ENCODE measurements around the gene HOXD1.
A peak's percentile ranks its signal among the peaks of the same experiment; 100 is the strongest.

Gene HOXD1

GRCh38 chr2:176178038-176178756 lies 10.3 kb upstream of the HOXD1 start:
- Histone ChIP-seq H3K4me3 (ENCODE audit: low read depth, low read length) (peak overlapping the region; percentile 57), H3K27me3 (ENCODE audit: control insufficient read depth, insufficient read depth, low read length) (peaks cover 100% of the 10 kb centered on the region), H3K4me1 (ENCODE audit: control insufficient read depth, insufficient read depth, low read length) (peaks cover 27% of the 10 kb centered on the region), H3K9ac (ENCODE audit: low read depth, low read length) (no peak overlapping the region), H3K9me3 (ENCODE audit: control insufficient read depth, insufficient read depth, low read length) (no peaks in the 10 kb centered on the region), H3K36me3 (ENCODE audit: control insufficient read depth, insufficient read depth, low read length) (no peaks in the 10 kb centered on the region), H3K27ac (ENCODE audit: low read depth, low read length) (no peak overlapping the region)

GRCh38 chr2:176178757-176179295 lies 9.6 kb upstream of the HOXD1 start:
- Histone ChIP-seq H3K9ac (ENCODE audit: low read depth, low read length) (no peak overlapping the region), H3K9me3 (ENCODE audit: control insufficient read depth, insufficient read depth, low read length) (no peaks in the 10 kb centered on the region), H3K4me1 (ENCODE audit: control insufficient read depth, insufficient read depth, low read length) (peaks cover 27% of the 10 kb centered on the region), H3K36me3 (ENCODE audit: control insufficient read depth, insufficient read depth, low read length) (no peaks in the 10 kb centered on the region), H3K27ac (ENCODE audit: low read depth, low read length) (no peak overlapping the region), H3K27me3 (ENCODE audit: control insufficient read depth, insufficient read depth, low read length) (peaks cover 100% of the 10 kb centered on the region), H3K4me3 (ENCODE audit: low read depth, low read length) (no peak overlapping the region; the same call in 1 of the 2 replicates)

DNA sequence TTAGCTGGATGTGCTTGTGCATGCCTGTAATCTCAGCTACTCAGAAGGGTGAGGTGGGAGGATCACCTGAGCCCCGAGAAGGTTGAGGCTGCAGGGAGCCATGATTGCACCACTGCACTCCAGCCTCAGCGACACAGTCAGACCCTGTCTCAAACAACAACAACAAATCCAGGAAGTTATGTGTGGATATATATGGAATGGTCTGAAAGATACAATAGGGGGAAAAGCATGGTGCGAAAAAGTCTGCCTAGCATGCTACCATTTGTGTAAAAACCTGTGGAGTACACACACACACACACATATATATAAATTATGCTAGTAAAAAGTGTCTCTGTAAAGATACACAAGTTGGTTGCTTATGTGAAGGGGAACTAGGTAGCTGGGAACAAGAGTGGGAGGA lies 6.9 kb upstream of the HOXD1 start:
- Histone ChIP-seq H3K4me1 (ENCODE audit: control insufficient read depth, insufficient read depth, low read length) (peaks cover 11% of the 10 kb centered on the region; the same call in 1 of the 2 replicates), H3K9ac (ENCODE audit: low read depth, low read length) (no peak overlapping the region), H3K9me3 (ENCODE audit: control insufficient read depth, insufficient read depth, low read length) (no peaks in the 10 kb centered on the region), H3K27ac (ENCODE audit: low read depth, low read length) (no peak overlapping the region), H3K27me3 (ENCODE audit: control insufficient read depth, insufficient read depth, low read length) (peaks cover 100% of the 10 kb centered on the region), H3K36me3 (ENCODE audit: control insufficient read depth, insufficient read depth, low read length) (no peaks in the 10 kb centered on the region), H3K4me3 (ENCODE audit: low read depth, low read length) (no peak overlapping the region)

- H3K9me3 ChIP-seq (ENCODE audit: control insufficient read depth, insufficient read depth, low read length) = no peaks in the 10 kb centered on the region
- H3K27me3 ChIP-seq (ENCODE audit: control insufficient read depth, insufficient read depth, low read length) = peaks cover 100% of the 10 kb centered on the region
- H3K4me1 ChIP-seq (ENCODE audit: control insufficient read depth, insufficient read depth, low read length) = peaks cover 18% of the 10 kb centered on the region
- H3K36me3 ChIP-seq (ENCODE audit: control insufficient read depth, insufficient read depth, low read length) = no peaks in the 10 kb centered on the region
- H3K9ac ChIP-seq (ENCODE audit: low read depth, low read length) = no peak overlapping the region
- H3K4me3 ChIP-seq (ENCODE audit: low read depth, low read length) = no peak overlapping the region
- H3K27ac ChIP-seq (ENCODE audit: low read depth, low read length) = no peak overlapping the region
These were observed 5.8 kb upstream of the HOXD1 start for GRCh38 chr2:176182671-176183070.

DNA sequence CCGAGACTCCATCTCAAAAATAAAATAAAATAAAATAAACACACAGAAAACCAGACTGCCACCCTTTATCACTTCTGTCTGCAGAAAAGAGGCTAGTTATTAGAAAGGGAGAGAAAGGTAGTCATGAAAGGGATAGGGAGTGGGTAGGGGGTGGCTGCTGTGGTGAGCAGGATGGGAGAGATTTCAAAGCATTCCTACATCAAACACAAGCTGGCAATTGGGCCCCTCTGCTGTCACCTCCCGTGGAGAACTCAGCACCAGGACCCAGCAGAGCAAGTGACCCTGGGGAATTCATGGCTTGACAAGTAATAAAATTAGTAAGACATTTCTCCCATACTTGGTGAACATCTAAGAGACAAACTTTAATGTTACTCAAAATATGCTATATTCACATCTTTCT lies 3.7 kb upstream of the HOXD1 start:
- Histone ChIP-seq H3K27ac (ENCODE audit: low read depth, low read length) (no peak overlapping the region), H3K9ac (ENCODE audit: low read depth, low read length) (no peak overlapping the region), H3K27me3 (ENCODE audit: control insufficient read depth, insufficient read depth, low read length) (peaks cover 100% of the 10 kb centered on the region), H3K4me1 (ENCODE audit: control insufficient read depth, insufficient read depth, low read length) (peaks cover 20% of the 10 kb centered on the region), H3K9me3 (ENCODE audit: control insufficient read depth, insufficient read depth, low read length) (no peaks in the 10 kb centered on the region), H3K4me3 (ENCODE audit: low read depth, low read length) (no peak overlapping the region), H3K36me3 (ENCODE audit: control insufficient read depth, insufficient read depth, low read length) (no peaks in the 10 kb centered on the region)

DNA sequence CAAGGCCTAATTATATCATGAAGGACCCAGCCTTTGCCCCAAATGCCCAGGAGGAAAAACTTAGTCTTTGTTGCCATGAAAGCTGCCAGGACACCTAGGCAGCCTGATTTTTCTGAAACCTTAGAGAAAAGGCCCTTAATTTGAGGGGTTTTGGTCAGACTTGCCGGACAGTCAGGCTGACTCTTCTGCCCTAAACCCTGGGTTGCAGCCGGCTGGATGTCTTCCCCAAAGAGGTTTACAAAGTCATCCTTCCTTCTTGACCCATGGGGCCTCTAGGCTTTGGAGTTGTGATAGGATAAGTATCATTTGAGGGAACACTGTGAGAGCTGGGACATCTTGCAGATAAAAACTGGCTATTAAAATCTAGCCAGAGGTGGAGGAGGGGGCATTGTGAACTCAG lies 2.4 kb upstream of the HOXD1 start:
- no peak overlapping the region for H3K9ac ChIP-seq (ENCODE audit: low read depth, low read length)
- no peak overlapping the region for H3K4me3 ChIP-seq (ENCODE audit: low read depth, low read length)
- peaks cover 100% of the 10 kb centered on the region for H3K27me3 ChIP-seq (ENCODE audit: control insufficient read depth, insufficient read depth, low read length)
- H3K27ac ChIP-seq (ENCODE audit: low read depth, low read length) = no peak overlapping the region
- no peaks in the 10 kb centered on the region for H3K36me3 ChIP-seq (ENCODE audit: control insufficient read depth, insufficient read depth, low read length)
- peaks cover 22% of the 10 kb centered on the region for H3K4me1 ChIP-seq (ENCODE audit: control insufficient read depth, insufficient read depth, low read length)
- no peaks in the 10 kb centered on the region for H3K9me3 ChIP-seq (ENCODE audit: control insufficient read depth, insufficient read depth, low read length)

- H3K9ac ChIP-seq (ENCODE audit: low read depth, low read length) = no peak overlapping the region
- peaks cover 100% of the 10 kb centered on the region for H3K27me3 ChIP-seq (ENCODE audit: control insufficient read depth, insufficient read depth, low read length)
- H3K4me1 ChIP-seq (ENCODE audit: control insufficient read depth, insufficient read depth, low read length) = peaks cover 29% of the 10 kb centered on the region
- H3K27ac ChIP-seq (ENCODE audit: low read depth, low read length) = no peak overlapping the region
- H3K4me3 ChIP-seq (ENCODE audit: low read depth, low read length) = peak overlapping the region; percentile 53
- H3K9me3 ChIP-seq (ENCODE audit: control insufficient read depth, insufficient read depth, low read length) = no peaks in the 10 kb centered on the region
- no peaks in the 10 kb centered on the region for H3K36me3 ChIP-seq (ENCODE audit: control insufficient read depth, insufficient read depth, low read length)
These were observed 1.1 kb upstream of the HOXD1 start for GRCh38 chr2:176187200-176187898.

GRCh38 chr2:176188774-176189680 lies 559 bp downstream of the HOXD1 start:
- no peak overlapping the region for H3K27ac ChIP-seq (ENCODE audit: low read depth, low read length)
- H3K9me3 ChIP-seq (ENCODE audit: control insufficient read depth, insufficient read depth, low read length) = no peaks in the 10 kb centered on the region
- peak overlapping the region; percentile 53 for H3K4me3 ChIP-seq (ENCODE audit: low read depth, low read length)
- no peaks in the 10 kb centered on the region for H3K36me3 ChIP-seq (ENCODE audit: control insufficient read depth, insufficient read depth, low read length)
- no peak overlapping the region for H3K9ac ChIP-seq (ENCODE audit: low read depth, low read length)
- H3K4me1 ChIP-seq (ENCODE audit: control insufficient read depth, insufficient read depth, low read length) = peaks cover 41% of the 10 kb centered on the region
- peaks cover 100% of the 10 kb centered on the region for H3K27me3 ChIP-seq (ENCODE audit: control insufficient read depth, insufficient read depth, low read length)

- Histone ChIP-seq H3K27ac (ENCODE audit: low read depth, low read length) (no peak overlapping the region), H3K9me3 (ENCODE audit: control insufficient read depth, insufficient read depth, low read length) (no peaks in the 10 kb centered on the region), H3K4me3 (ENCODE audit: low read depth, low read length) (peak overlapping the region; percentile 53; the same call in 1 of the 2 replicates), H3K36me3 (ENCODE audit: control insufficient read depth, insufficient read depth, low read length) (no peaks in the 10 kb centered on the region), H3K4me1 (ENCODE audit: control insufficient read depth, insufficient read depth, low read length) (peaks cover 41% of the 10 kb centered on the region), H3K27me3 (ENCODE audit: control insufficient read depth, insufficient read depth, low read length) (peaks cover 100% of the 10 kb centered on the region), H3K9ac (ENCODE audit: low read depth, low read length) (no peak overlapping the region)
These were observed 1.5 kb downstream of the HOXD1 start for GRCh38 chr2:176189681-176190641.

DNA sequence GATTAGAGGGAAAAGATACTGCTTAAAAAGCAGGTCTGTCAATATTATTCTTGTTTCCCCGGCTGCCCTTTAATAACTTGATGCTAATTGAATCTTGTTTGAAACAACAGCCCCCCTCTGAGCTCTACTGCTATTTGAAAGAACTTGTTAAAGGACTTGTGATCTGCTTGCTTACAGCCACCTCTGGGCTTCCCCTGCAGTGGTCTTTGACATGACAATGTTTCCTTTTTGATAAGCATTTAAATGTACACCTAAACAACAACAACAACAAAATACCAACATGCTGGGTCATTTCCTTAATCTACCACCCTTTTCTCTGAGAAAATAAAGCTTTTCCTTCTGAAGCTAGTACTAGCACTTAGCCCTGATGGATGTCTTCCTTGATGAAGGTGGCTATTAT lies 3.9 kb downstream of the HOXD1 start:
- no peaks in the 10 kb centered on the region for H3K9me3 ChIP-seq (ENCODE audit: control insufficient read depth, insufficient read depth, low read length)
- H3K27ac ChIP-seq (ENCODE audit: low read depth, low read length) = no peak overlapping the region
- H3K27me3 ChIP-seq (ENCODE audit: control insufficient read depth, insufficient read depth, low read length) = peaks cover 96% of the 10 kb centered on the region

More for the DNA sequence above, 3.9 kb downstream of the HOXD1 start:
- Histone ChIP-seq H3K4me1 (ENCODE audit: control insufficient read depth, insufficient read depth, low read length) (peaks cover 34% of the 10 kb centered on the region), H3K9ac (ENCODE audit: low read depth, low read length) (no peak overlapping the region), H3K4me3 (ENCODE audit: low read depth, low read length) (no peak overlapping the region), H3K36me3 (ENCODE audit: control insufficient read depth, insufficient read depth, low read length) (no peaks in the 10 kb centered on the region)

Measured in HUES48 (cell line).